ENCODE data around the gene HNRNPLL.
A peak's percentile ranks its signal among the peaks of the same experiment; 100 is the strongest.
"Not testable (repeated sequence)": the region's sequence is repeated elsewhere in the genome, so short reads cannot be mapped to it uniquely, and the experiment has no call there.

Gene HNRNPLL

DNA sequence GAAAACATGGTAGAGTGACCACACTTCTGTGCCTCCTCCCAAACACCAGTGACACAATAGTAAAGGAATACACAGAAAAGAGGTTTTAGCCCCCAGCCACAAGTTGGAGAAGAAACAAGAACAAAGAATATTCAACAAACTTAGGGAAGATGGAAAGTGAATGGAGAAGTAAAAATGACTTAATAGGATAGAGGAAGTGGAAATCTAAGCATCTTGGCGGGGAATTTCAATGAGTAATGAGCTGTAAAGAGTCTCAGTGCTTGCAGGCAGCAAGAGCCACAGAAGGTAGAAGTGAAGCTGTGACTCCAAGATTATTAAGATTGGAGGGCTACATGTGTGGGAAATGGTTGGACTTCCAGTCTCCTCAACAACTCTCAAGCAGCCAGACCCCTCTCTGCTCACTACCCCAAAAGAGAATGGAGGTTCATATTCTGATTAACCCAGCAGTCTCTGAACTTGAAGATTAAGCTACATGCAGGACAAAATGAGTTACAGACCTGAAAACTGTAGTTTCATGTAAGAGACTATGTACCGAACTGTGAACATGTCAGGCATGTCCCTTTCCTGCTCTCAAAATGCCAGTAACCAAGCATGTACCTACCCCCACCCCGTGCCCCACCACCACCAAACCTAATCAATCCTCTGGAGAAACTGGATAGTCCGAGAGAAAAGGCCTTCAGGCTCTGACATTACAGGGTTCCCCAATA lies 16.9 kb upstream of the HNRNPLL start:
- no peak for DNase-seq

DNA sequence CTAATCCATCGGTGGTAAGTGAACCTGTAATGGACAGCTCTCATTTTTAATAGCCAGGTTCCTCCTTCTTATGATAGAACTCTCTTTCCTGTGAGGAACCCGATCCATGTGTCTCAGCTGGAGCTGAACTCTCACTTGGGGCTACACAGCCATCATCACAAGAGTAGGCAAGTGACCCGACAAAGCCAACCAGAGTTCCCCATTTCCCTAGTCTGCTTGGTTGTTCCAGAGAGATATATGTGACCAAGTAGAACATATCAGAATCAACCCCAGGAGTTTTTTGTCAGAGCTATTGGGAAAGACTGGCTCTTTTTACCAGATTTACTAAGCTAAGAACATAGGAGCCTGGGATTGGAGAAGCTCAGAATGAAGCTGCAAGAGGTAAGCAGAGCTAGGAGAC lies 14.6 kb upstream of the HNRNPLL start:
- no peak for DNase-seq

DNA sequence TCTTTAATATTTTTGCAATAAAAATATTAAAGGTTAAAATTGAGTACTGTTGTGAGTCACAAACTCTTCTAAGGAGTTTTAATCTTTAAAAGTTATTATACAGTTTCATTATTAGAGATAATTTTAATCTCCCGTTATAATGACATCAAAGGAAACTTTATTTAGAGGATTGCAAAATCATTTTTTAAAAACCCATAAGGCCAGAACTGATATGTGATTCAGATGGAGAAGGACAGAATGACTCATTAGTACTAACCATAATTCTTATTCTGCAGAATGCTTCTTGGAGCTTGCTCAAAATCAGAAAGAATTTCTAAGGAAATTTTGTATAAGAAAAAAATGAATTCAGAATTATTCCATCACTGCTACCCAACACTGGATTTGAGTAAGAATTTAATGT lies 12.5 kb upstream of the HNRNPLL start:
- no peak for DNase-seq

GRCh38 chr2:38613849-38614213 lies 11.1 kb upstream of the HNRNPLL start:
- DNase-seq = no peak

- no peak for DNase-seq
These were observed 10.6 kb upstream of the HNRNPLL start for GRCh38 chr2:38613126-38613848.

DNA sequence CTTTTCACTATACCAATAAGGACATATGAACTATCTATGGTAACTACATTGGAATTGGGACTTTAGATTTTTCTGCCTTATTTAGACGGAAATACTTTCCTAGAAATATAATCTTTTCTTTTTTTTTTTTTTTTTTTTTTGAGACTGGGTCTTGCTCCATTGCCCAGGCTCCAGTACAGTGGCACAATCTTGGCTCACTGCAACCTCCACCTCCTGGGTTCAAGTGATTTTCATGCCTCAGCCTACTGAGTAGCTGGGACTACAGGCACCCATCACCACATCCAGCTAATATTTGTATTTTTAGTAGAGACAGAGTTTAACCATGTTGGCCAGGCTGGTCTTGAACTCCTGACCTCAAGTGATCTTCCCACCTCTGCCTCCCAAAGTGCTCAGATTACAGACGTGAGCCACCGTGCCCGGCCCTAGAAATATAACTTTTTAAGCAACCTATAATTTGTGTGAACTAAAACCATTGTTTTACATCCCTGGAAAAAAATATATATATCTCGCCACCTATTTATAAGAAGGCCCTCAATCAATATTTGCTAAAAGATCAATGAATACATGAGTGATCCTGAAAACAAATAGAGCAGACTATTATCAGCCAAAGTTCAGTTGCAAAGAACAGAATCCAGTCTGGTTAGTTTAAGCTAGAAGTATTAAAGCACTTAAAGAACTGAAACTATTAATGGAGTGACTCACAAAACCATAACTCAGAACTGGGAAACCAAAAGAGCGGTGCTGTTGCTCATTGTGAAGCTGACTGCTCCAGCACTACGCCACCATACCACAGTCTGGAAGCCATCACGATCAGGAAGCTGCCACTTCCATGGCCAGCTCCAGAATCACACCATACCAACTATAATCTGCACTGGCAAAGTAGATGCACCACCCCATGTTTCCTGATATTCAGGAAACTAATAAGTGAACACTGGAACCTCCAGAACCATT lies 8.4 kb upstream of the HNRNPLL start:
- DNase-seq = no peak

DNA sequence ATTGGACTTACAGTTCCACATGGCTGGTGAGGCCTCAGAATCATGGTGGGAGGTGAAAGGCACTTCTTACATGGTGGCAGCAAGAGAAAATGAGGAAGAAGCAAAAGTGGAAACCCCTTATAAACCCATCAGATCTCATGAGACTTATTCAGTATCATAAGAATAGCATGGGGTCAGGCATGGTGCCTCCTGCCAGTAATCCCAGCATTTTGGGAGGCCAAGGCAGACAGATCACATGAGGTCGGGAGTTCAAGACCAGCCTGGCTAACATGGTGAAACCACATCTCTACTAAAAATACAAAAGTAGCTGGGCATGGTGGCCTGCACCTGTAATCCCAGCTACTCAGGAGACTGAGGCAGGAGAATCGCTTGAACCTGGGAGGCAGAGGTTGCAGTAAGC lies 6.5 kb upstream of the HNRNPLL start:
- DNase-seq = not testable (repeated sequence)

DNA sequence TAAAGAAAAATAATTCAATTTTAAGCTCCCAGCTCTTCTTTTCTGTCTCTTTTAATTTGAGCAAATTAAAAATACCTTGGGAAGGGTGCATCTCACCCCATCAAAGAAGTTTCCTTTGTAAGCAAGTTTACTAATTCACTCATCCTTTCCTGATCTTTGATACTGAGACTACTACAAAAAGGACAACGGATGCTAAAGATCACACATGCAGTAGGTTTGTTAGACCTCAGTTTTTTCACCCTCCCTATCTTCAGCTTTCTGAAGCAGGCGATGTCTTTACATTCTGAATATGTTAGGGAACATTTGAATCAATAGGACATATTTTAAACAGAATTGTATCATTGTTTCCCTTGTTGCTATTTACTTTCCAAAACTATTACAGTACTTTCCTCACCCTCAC lies 6.0 kb upstream of the HNRNPLL start:
- no peak for DNase-seq

DNA sequence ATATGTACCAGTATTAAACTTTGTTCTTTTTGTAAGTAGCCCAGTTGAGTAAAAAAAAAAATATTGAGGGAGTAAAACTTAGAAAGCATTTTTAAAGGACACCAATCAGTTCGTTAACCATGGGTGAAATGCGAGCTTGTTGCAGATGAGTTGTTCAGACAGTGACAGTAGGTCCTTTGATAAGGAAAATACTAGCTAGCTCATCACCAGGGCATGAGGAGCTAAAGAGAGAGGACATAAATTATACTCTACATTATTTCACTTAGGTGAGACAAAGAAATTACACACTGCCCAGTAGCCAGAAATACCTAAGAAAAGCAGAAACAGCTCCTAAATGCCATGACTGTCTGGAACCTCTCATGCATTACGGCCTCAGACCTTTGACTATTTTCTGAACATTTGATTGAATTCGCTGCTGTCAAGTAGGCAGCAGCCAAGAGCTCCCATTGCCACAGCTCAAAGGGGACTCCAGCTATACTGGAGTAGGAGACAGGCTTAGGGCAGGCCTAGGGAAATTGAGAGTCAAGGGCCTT lies 2.6 kb upstream of the HNRNPLL start:
- DNase-seq = no peak

- peak; percentile 83 for DNase-seq
These were observed 918 bp upstream of the HNRNPLL start for GRCh38 chr2:38603402-38604290.

DNA sequence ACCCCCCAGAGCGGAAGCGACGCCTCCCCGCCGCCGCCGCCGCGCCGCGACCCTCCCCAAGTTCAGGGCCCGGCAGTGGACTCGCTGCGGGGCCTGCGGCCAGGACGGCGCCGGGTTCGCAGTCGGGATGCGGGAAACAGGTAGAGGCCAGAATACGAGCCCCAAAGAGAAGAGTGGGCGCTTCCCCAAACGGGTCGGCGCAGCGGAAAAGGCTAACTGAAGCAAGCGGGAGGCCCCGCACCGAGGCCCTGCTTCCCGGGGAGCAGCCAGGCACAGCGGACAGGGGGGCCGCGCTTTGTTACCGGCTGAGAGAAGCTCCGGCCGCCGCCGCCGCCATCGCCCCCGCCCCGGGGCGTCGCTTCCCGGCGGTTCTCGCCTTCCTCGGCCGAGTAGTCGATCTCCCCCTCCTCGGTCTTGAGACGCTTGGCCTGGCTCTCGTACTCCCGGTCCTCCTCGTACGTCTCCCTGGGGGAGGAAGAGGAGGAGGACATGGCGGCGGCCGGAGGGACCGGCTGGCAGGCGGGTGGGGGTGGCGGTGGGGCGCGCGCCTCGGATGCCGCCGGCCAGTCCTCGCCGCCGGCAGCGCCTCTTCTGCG lies 494 bp downstream of the HNRNPLL start:
- peak; percentile 57 for DNase-seq

- no peak for DNase-seq
These were observed 1.1 kb downstream of the HNRNPLL start for GRCh38 chr2:38601463-38602135.

- DNase-seq = no peak
These were observed 1.7 kb downstream of the HNRNPLL start for GRCh38 chr2:38600921-38601455.

GRCh38 chr2:38600242-38600891 lies 2.4 kb downstream of the HNRNPLL start:
- DNase-seq = no peak

DNA sequence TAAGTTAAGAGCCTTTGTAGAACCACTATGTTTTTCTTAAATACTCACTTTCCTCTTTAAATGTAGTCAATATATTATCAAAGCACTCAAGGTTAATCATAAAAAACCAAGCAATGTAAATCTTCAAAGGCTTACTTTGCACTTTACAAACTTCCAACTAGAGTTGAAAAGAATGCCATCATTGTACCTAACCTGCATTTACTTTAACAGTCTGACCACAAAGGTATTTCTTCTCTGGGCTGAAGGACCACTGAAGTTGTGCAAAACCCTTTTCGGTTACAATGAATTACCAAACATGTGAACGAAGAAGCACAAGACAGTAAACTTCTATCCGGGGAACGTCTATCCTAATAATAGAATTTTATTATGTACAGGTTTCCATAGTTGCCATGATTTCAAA lies 3.0 kb downstream of the HNRNPLL start:
- DNase-seq = no peak

- DNase-seq = peak; percentile 17
These were observed 3.8 kb downstream of the HNRNPLL start for GRCh38 chr2:38598991-38599295.

DNA sequence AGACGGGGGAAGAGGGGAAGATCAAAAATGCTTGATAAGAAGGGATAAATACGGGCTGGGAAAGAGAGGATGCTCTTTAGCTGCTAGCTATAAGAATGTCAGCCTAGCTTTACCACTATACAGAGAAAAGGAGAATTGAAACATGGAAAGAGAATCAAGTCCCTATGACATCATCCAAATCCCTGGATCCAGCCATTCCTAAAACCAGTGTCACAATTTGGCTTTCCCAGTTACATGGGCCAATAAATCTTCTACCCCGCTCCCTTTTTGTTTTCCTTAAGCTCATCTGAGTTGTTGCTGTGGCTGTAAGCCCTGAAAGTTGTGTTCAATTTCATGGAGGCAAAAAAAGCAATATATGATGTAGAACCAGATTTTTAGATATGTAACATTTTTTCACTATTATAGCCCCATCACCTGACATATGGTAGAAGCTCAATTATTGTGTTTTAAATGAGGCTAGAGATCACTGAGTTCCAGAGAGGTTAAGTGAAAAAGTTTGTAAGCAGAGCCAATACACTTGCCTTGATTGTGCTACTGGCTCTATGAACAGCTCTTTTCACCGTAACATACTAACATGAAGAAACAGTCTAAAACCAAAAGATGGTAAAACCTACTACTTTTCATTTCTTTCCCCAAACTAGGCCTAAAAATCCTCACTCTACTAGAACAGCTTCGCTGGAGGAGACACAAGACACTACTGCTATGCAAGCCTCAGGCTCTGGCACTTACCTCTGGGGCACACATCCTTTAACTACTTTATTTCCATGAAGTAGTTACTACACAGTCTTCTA lies 4.3 kb downstream of the HNRNPLL start:
- DNase-seq = no peak

DNA sequence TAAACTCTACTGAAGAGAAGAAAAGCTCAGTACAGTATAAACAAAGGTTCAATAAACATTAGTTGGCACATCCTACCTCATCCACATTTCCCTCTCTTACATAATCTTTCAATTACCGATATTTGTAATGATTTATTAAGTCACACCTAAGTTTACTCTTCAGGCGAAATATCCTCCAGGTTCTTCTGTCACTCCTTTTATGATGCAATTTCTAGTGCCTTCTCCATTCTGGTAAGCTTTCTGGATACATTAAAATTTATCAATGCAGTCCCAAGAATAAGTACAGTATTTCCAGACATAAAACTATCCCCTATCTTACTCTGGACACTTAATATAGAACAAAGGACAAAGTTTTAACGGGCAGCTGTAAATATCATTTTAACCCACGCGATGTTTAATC lies 5.6 kb downstream of the HNRNPLL start:
- no peak for DNase-seq

DNA sequence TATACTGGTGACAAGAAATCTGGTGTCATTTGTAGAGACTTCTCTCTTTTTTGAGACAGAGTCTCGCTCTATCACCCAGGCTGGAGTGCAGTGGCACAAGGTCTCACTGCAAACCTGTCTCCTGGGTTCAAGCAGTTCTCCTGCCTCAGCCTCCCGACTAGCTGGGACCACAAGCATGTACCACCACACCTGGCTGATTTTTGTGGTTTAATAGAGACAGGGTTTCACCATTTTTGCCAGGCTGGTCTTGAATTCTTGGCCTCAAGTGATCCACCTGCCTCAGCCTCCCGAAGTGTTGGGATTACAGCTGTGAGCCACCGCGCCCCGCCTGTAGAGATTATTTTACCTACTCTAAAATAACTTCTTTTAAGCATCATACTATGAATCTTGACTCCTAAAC lies 6.5 kb downstream of the HNRNPLL start:
- no peak for DNase-seq

DNA sequence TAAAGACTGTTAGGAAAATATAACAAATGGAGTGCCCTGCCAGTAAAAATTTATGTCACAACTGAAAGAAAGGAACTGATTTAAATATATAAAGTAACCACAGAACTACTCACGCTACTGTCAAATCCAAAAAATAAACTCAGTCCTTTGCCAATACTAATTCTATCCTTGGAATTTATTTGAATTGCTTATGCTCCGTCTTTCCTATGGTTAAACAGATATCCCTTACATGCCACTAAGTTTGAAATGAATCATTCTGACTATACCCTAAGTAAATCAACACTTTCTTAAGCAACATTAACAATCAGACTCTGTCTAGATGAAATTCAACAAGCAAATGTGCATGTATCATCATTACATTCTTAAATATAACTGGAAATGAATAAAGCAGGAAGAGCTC lies 9.8 kb downstream of the HNRNPLL start:
- DNase-seq = no peak
